B cell (primary cell): Measurements from ENCODE around the gene WIPI1. TPM values are rescaled to one million over a fixed set of nuclear protein-coding genes. Genes with fewer than 3 reads are reported as not detected.

Experiments
- ATAC-seq: fragments of 200-7000 bp; cut with Tn5 transposase; one replicate; pipeline ENCODE4 v1.10.0; 2021; ENCODE audit warnings: low read depth, mild to moderate bottlenecking, moderate number of reproducible peaks, moderate library complexity
- CTCF ChIA-PET: fragments of 350-600 bp; sonication (Branson Sonifier 250); formaldehyde crosslinking; loops from one replicate; lab custom pipeline; 2021; ENCODE audit warnings: antibody characterized with exemption, inconsistent platforms; lab: Charles Lee
- POLR2A ChIA-PET: fragments of 350-600 bp; sonication (Branson Sonifier 250); formaldehyde crosslinking; loops from one replicate; lab custom pipeline; 2021; ENCODE audit warnings: antibody characterized with exemption; lab: Charles Lee
- DNase-seq: peaks from one replicate; pipeline ENCODE4 v3.0.0; 2013
- H2AFZ ChIP-seq: 2 replicates; pipeline ENCODE4 v1.6.1; 2012; ENCODE audit warnings: mild to moderate bottlenecking, low read depth, low read length; ENCODE audit not compliant: insufficient read depth, poor library complexity, severe bottlenecking
- H3K27ac ChIP-seq, 2 donors: 1 replicate in 1 of 2; 2 replicates in 1 of 2; pipeline ENCODE4 v1.5.1; 2012 to 2013; ENCODE audit warnings: low read length in 2 of 2, mild to moderate bottlenecking in 2 of 2, moderate library complexity in 1 of 2
- H3K27me3 ChIP-seq, 4 experiments: fragments of 200-600 bp in 1 of 4; sonication (generic) in 1 of 4; replicated peaks in 1 of 4; 1 replicate in 2 of 4; 2 replicates in 2 of 4; pipeline versions ENCODE4 v1.6.1 to v1.7.0; 2013 to 2016; ENCODE audit warnings: low read length in 3 of 4, mild to moderate bottlenecking in 2 of 4, mixed read lengths in 1 of 4, moderate library complexity in 1 of 4; ENCODE audit not compliant: insufficient read depth in 4 of 4, control insufficient read depth in 3 of 4; ENCODE audit errors: control extremely low read depth in 1 of 4
- H3K36me3 ChIP-seq, 2 experiments: replicated peaks in 1 of 2; 1 replicate in 1 of 2; 2 replicates in 1 of 2; pipeline versions ENCODE4 v1.6.1 to v1.7.1; 2013; ENCODE audit warnings: low read length in 1 of 2; ENCODE audit not compliant: insufficient read depth in 2 of 2, control insufficient read depth in 1 of 2; ENCODE audit errors: control extremely low read depth in 1 of 2, extremely low read depth in 1 of 2
- H3K4me1 ChIP-seq, 2 donors: fragments of 200-600 bp in 1 of 2; sonication (generic) in 1 of 2; 1 replicate in 1 of 2; 2 replicates in 1 of 2; pipeline versions ENCODE4 v1.5.1 to v1.6.1; 2013 to 2017; ENCODE audit warnings: low read length in 2 of 2; ENCODE audit not compliant: control insufficient read depth in 2 of 2, insufficient read depth in 2 of 2
- H3K4me2 ChIP-seq: replicated peaks from 2 replicates; pipeline ENCODE3; 2012; ENCODE audit warnings: mild to moderate bottlenecking, low read depth, low read length; ENCODE audit not compliant: poor library complexity, severe bottlenecking
- H3K4me3 ChIP-seq, 5 experiments: fragments of 200-600 bp in 1 of 5; sonication (generic) in 1 of 5; 1 replicate in 3 of 5; 2 replicates in 2 of 5; pipeline versions ENCODE4 v1.5.1 to v1.7.0; 2011 to 2016; ENCODE audit warnings: low read length in 4 of 5, mild to moderate bottlenecking in 4 of 5, low read depth in 2 of 5, control low read depth in 1 of 5, moderate library complexity in 1 of 5; ENCODE audit not compliant: insufficient read depth in 1 of 5; ENCODE audit errors: control extremely low read depth in 1 of 5, extremely low read depth in 1 of 5
- H3K79me2 ChIP-seq: fragments of 200-600 bp; sonication (generic); one replicate; pipeline ENCODE4 v1.6.0; 2016; ENCODE audit warnings: low read length; ENCODE audit not compliant: control insufficient read depth, insufficient read depth
- H3K9ac ChIP-seq: fragments of 200-600 bp; sonication (generic); 2 replicates; pipeline ENCODE4 v1.6.1; 2017; ENCODE audit warnings: mild to moderate bottlenecking, low read length, moderate library complexity
- H3K9me3 ChIP-seq, 3 donors: one replicate each; pipeline versions ENCODE4 v1.6.1 to v1.7.1; 2013; ENCODE audit warnings: low read length in 2 of 3; ENCODE audit not compliant: control insufficient read depth in 2 of 3, insufficient read depth in 1 of 3; ENCODE audit errors: control extremely low read depth in 1 of 3
- H4K20me1 ChIP-seq: 2 replicates; pipeline ENCODE4 v1.6.0; 2012; ENCODE audit warnings: mild to moderate bottlenecking, low read length; ENCODE audit not compliant: insufficient read depth, control insufficient read depth, poor library complexity, severe bottlenecking
- H3K27ac Mint-ChIP-seq: one replicate; pipeline ENCODE4 v1.8.0; 2021; ENCODE audit warnings: mixed read lengths
- H3K27me3 Mint-ChIP-seq: one replicate; pipeline ENCODE4 v1.8.0; 2021; ENCODE audit warnings: mixed read lengths
- H3K4me1 Mint-ChIP-seq: one replicate; pipeline ENCODE4 v1.8.0; 2021; ENCODE audit warnings: mixed read lengths
- H3K4me3 Mint-ChIP-seq: one replicate; pipeline ENCODE4 v1.8.0; 2021; ENCODE audit warnings: mixed read lengths
- H3K9me3 Mint-ChIP-seq: one replicate; pipeline ENCODE4 v1.8.0; 2022; ENCODE audit warnings: mixed read lengths; ENCODE audit not compliant: insufficient read depth
- EZH2 ChIP-seq: IDR thresholded peaks from 2 replicates; pipeline ENCODE4 v1.6.1; 2012; ENCODE audit warnings: borderline replicate concordance, low read depth, mild to moderate bottlenecking, moderate library complexity, low read length; ENCODE audit not compliant: insufficient read depth, poor library complexity, severe bottlenecking
- WGBS: methylation state at CpG from one replicate; pipeline ENCODE4 v1.1.5; 2013; ENCODE audit warnings: missing lambda C conversion rate; ENCODE audit not compliant: insufficient coverage; 5-methylcytosine and 5-hydroxymethylcytosine counted together
- intact Hi-C: fragments of 100-400 bp; cut with micrococcal nuclease; formaldehyde crosslinking; loops from one replicate; pipeline ENCODE4 v1.10.0; 2022
- polyA plus RNA-seq: library from polyadenylated mRNA; depleted of rRNA; stranded (reverse); fragments of >200 nt; gene quantifications from 2 replicates; pipeline ENCODE4 v1.2.3, GENCODE V29; 2012
- total RNA-seq, 2 donors: library from RNA; stranded (reverse); fragments of 120-200 nt in 1 of 2; gene quantifications; 1 replicate in 1 of 2; 2 replicates in 1 of 2; pipeline versions ENCODE4 v1.2.3 to v1.2.4, GENCODE V29; 2013 to 2022
- TF ChIP-seq, protein P1 (sequence below): fragments of 200-600 bp; IDR thresholded peaks from one replicate; pipeline ENCODE4 v1.8.0; 2022; ENCODE audit warnings: antibody characterized with exemption, mild to moderate bottlenecking

The WIPI1 gene
- total and polyA plus RNA-seq, 2 donors (not counting 1 experiment from before 2014, with no cell fraction given) = 6.0 to 14.7 TPM

DNA sequence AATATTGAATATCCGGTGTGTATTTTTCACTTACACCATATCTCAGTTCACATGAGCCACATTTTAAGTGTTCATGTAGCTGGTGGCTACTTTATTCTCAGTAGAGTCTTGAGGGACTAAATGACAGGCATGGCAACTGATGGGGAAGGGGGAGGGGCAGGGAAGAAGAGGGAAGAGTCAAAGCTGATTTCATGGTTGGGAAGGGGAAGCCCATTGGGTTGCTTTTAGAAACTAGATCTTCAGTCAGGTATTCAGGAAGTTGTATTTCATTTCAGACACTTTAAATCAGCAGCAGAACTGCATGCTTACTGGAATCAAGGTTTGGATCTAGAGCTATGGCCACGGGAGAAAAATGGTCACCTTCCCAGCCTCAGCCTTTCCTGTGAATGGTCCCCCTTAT, 2.9 kb upstream of the WIPI1 start:
- WGBS = 30% methylated on average over 1 of the region's 2 CpGs
- Histone ChIP-seq H3K9me3 (no peaks in the 10 kb centered on the region), H3K4me3 (no peak overlapping the region), H3K4me2 (no peak overlapping the region), H3K27me3 (no peaks in the 10 kb centered on the region), H3K9ac (no peak overlapping the region), H4K20me1 (no peaks in the 10 kb centered on the region), H3K27ac (no peak overlapping the region), H3K36me3 (no peaks in the 10 kb centered on the region), H3K79me2 (no peaks in the 10 kb centered on the region), H3K4me1 (peaks cover 10 to 21% of the 10 kb centered on the region in 2 donors), H2AFZ (no peak overlapping the region)
- H3K27ac Mint-ChIP-seq = no peak overlapping the region
- POLR2A ChIA-PET = no interaction called here
- peaks cover 22% of the 10 kb centered on the region for H3K4me1 Mint-ChIP-seq
- CTCF ChIA-PET = interaction anchor here (0.6 to 4.1 kb wide), 9 partner anchors 23 to 403 kb away, joined by 3 to 23 read pairs (median 6); no protein-coding TSS in a partner anchor
- DNase-seq (no peak), ATAC-seq (no peak)
- intact Hi-C loops = no loop called here
- TF ChIP-seq EZH2 = no peak
- TF ChIP-seq, protein P1, sequence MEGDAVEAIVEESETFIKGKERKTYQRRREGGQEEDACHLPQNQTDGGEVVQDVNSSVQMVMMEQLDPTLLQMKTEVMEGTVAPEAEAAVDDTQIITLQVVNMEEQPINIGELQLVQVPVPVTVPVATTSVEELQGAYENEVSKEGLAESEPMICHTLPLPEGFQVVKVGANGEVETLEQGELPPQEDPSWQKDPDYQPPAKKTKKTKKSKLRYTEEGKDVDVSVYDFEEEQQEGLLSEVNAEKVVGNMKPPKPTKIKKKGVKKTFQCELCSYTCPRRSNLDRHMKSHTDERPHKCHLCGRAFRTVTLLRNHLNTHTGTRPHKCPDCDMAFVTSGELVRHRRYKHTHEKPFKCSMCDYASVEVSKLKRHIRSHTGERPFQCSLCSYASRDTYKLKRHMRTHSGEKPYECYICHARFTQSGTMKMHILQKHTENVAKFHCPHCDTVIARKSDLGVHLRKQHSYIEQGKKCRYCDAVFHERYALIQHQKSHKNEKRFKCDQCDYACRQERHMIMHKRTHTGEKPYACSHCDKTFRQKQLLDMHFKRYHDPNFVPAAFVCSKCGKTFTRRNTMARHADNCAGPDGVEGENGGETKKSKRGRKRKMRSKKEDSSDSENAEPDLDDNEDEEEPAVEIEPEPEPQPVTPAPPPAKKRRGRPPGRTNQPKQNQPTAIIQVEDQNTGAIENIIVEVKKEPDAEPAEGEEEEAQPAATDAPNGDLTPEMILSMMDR = no peak
- H3K9me3 Mint-ChIP-seq = no peaks in the 10 kb centered on the region
- no peaks in the 10 kb centered on the region for H3K27me3 Mint-ChIP-seq
- no peak overlapping the region for H3K4me3 Mint-ChIP-seq

DNA sequence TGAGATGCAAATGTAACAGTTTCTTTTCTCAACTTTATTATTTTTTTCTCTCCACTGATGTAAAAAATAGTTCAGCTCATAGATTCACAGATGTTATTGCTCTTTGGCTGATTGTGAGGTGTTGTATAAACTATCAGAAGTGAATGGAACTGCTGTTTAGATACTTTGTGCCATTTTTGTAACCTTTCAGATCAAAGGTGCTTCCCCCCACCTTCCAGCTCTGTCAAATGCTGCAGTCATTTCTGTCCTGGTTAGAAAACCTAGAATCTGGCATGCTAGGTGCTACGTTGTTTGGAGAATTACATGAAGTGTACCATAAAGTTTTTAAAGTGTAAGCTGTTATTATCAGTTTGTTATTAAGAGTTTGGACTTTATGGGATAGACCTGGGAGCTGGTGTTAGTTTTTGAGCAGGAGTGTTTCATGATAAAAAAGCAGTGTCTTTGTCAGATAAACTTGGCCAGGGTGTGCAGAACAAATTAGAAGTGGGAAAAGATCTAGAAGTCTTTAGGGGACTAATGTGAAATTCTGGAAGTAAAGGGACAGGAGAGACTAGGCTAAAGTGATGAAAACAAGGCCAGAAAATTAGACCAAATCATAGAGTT, 1.8 kb upstream of the WIPI1 start:
- H2AFZ ChIP-seq = no peak overlapping the region
- Mint-ChIP-seq H3K4me1 (peaks cover 22% of the 10 kb centered on the region), H3K27ac (no peak overlapping the region), H3K4me3 (no peak overlapping the region), H3K27me3 (no peaks in the 10 kb centered on the region), H3K9me3 (no peaks in the 10 kb centered on the region)
- intact Hi-C loops = loop anchor here (5.0 kb wide), 3 partner anchors 252 to 647 kb away; no protein-coding TSS in a partner anchor
- H3K9me3 ChIP-seq = no peaks in the 10 kb centered on the region
- H4K20me1 ChIP-seq = no peaks in the 10 kb centered on the region
- no peak overlapping the region for H3K4me3 ChIP-seq
- no peak overlapping the region for H3K4me2 ChIP-seq
- H3K79me2 ChIP-seq = no peaks in the 10 kb centered on the region
- no peaks in the 10 kb centered on the region for H3K27me3 ChIP-seq
- ATAC-seq (no peak), DNase-seq (no peak)
- no peak overlapping the region for H3K9ac ChIP-seq
- peaks cover 10 to 21% of the 10 kb centered on the region in 2 donors for H3K4me1 ChIP-seq
- ChIA-PET CTCF (interaction anchor here (0.8 to 7.4 kb wide), 15 partner anchors 7 to 501 kb away, joined by 3 to 42 read pairs (median 9); no protein-coding TSS in a partner anchor), POLR2A (interaction anchor here (1.3 to 2.7 kb wide), 2 partner anchors 22 to 196 kb away, joined by 3 to 16 read pairs; no protein-coding TSS in a partner anchor)
- no peak overlapping the region for H3K27ac ChIP-seq
- H3K36me3 ChIP-seq = no peaks in the 10 kb centered on the region
- no peak for TF ChIP-seq EZH2
- TF ChIP-seq, protein P1 = no peak
- WGBS = 75% methylated on average over 1 of the region's 1 CpG
